LoVo (cell line): Measurements from ENCODE around the gene RGS6.

Experiments
- DNase-seq: peaks from one replicate; pipeline ENCODE4 v3.0.0-alpha.2; 2016; ENCODE audit warnings: low spot score

RGS6 gene

GRCh38 chr14:72610096-72610830 lies 678.0 kb downstream of the RGS6 start:
- no peak for DNase-seq

- no peak for DNase-seq
Measured at GRCh38 chr14:72610831-72611200, 678.6 kb downstream of the RGS6 start.

- DNase-seq, result no peak
Measured at GRCh38 chr14:72611506-72611905, 679.3 kb downstream of the RGS6 start.

- DNase-seq, result no peak
Measured at GRCh38 chr14:72612041-72612440, 679.8 kb downstream of the RGS6 start.

GRCh38 chr14:72613231-72613974 lies 681.2 kb downstream of the RGS6 start:
- no peak for DNase-seq

GRCh38 chr14:72613975-72614319 lies 681.7 kb downstream of the RGS6 start:
- DNase-seq, result no peak

- DNase-seq, result no peak
Measured at GRCh38 chr14:72614365-72614764, 682.1 kb downstream of the RGS6 start.

- DNase-seq, result no peak
Measured at GRCh38 chr14:72614891-72615415, 682.7 kb downstream of the RGS6 start.

GRCh38 chr14:72615451-72616121 lies 683.4 kb downstream of the RGS6 start:
- DNase-seq, result no peak
